ENCODE results near the gene ZRANB3. TPM values are rescaled to one million over a fixed set of nuclear protein-coding genes. Genes with fewer than 3 reads are reported as not detected.
"Not testable (repeated sequence)": the region's sequence is repeated elsewhere in the genome, so short reads cannot be mapped to it uniquely, and the experiment has no call there.

The ZRANB3 gene
- total RNA-seq, 4 donors from 2014 or later = 1.6 to 7.4 (median 2.8) TPM

GRCh38 chr2:135373702-135374101, 157.3 kb downstream of the ZRANB3 start:
- Histone ChIP-seq H3K27me3 (no peaks in the 10 kb centered on the region), H3K9me3 (no peaks in the 10 kb centered on the region), H3K27ac (no peak overlapping the region), H3K36me3 (no peaks in the 10 kb centered on the region), H3K4me1 (no peaks in the 10 kb centered on the region), H3K4me3 (no peak overlapping the region)
- TF ChIP-seq, protein P1, sequence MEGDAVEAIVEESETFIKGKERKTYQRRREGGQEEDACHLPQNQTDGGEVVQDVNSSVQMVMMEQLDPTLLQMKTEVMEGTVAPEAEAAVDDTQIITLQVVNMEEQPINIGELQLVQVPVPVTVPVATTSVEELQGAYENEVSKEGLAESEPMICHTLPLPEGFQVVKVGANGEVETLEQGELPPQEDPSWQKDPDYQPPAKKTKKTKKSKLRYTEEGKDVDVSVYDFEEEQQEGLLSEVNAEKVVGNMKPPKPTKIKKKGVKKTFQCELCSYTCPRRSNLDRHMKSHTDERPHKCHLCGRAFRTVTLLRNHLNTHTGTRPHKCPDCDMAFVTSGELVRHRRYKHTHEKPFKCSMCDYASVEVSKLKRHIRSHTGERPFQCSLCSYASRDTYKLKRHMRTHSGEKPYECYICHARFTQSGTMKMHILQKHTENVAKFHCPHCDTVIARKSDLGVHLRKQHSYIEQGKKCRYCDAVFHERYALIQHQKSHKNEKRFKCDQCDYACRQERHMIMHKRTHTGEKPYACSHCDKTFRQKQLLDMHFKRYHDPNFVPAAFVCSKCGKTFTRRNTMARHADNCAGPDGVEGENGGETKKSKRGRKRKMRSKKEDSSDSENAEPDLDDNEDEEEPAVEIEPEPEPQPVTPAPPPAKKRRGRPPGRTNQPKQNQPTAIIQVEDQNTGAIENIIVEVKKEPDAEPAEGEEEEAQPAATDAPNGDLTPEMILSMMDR (IDR thresholded peaks at IDR 0.05) = no peak
- TF ChIP-seq POLR2A (IDR thresholded peaks at IDR 0.05) = no peak
- no peak for DNase-seq

DNA sequence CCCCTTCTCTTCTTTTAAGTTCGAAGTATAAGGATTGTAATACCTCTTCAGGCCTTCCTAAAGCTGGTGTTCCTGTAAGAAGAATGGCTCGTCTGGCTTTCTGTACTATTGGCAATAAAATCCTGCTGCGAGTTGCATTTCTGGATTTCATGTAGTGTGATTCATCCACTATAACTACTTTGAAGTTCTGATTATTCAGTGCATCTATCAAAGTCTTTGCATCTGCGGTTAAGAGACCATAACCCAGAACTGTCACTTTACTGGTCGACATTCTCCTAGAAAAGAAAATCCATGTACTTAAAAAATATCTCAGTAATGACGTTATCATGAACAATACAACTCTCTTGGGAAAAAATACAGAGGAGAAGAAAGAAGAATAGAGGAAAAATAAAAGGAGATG, 181.1 kb downstream of the ZRANB3 start:
- H3K9me3 ChIP-seq = peaks cover 0 to 12% (median 0%) of the 10 kb centered on the region in 4 donors
- H3K4me1 ChIP-seq = no peaks in the 10 kb centered on the region
- H3K4me3 ChIP-seq = no peak overlapping the region
- no peak for DNase-seq
- H3K36me3 ChIP-seq = no peaks in the 10 kb centered on the region
- no peaks in the 10 kb centered on the region for H3K27me3 ChIP-seq
- TF ChIP-seq, protein P1 (IDR thresholded peaks at IDR 0.05) = no peak
- no peak for TF ChIP-seq POLR2A (IDR thresholded peaks at IDR 0.05)
- no peak overlapping the region for H3K27ac ChIP-seq

DNA sequence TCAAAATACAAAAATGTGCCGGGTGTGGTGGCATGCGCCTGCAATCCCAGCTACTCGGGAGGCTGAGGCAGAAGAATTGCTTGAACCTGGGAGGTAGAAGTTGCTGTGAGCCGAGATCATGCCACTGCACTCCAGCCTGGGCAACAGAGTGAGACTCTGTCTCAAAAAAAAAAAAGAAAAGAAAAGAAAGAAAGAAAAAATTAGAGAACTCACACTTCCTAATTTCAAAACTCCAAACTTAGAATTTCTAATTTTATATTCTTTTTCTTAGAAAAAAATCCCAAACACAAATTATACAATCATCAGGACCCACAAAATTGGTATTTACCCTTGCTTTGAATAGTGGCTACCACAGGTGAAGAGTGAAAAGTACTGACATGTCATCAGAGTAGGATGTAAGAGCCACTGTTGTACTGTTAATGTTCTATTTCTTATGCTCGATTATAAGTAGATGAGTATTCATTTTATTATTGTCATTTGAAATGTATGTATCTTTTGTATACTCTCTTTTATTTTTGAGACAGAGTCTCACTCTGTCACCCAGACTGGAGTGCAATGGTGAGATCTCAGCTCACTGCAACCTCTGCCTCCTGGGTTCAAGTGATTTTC, 182.8 kb downstream of the ZRANB3 start:
- H3K27me3 ChIP-seq, H3K4me3 ChIP-seq, H3K27ac ChIP-seq, H3K4me1 ChIP-seq, H3K36me3 ChIP-seq, DNase-seq: not testable (repeated sequence)
- peaks cover 0 to 12% (median 0%) of the 10 kb centered on the region in 4 donors for H3K9me3 ChIP-seq

- TF ChIP-seq, protein P1 (IDR thresholded peaks at IDR 0.05) = no peak
- no peak for TF ChIP-seq POLR2A (IDR thresholded peaks at IDR 0.05)
- H3K9me3 ChIP-seq = peaks cover 0 to 2% (median 0%) of the 10 kb centered on the region in 4 donors
- H3K27ac ChIP-seq = no peak overlapping the region
- no peaks in the 10 kb centered on the region for H3K4me1 ChIP-seq
- no peak for DNase-seq
- H3K4me3 ChIP-seq = no peak overlapping the region
- H3K36me3 ChIP-seq = no peaks in the 10 kb centered on the region
- no peaks in the 10 kb centered on the region for H3K27me3 ChIP-seq
These were observed 193.9 kb downstream of the ZRANB3 start for GRCh38 chr2:135337071-135337470.

DNA sequence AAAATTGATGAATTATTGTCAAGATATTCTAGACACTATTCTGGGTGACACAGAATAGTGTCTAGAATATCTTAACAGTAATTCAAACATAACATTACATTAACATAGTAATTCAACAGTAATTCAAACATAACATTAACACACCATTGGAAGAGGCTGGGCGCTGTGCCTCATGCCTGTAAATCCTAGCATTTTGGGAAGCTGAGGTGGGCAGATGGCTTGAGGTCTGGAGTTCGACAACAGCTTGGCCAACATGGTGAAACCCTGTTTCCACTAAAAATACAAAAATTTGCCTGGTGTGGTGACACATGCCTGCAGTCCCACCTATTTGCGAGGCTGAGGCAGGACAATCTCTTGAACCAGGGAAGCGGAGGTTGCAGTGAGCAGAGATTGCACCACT, 195.8 kb downstream of the ZRANB3 start:
- Histone ChIP-seq H3K36me3 (no peaks in the 10 kb centered on the region), H3K27ac (no peak overlapping the region), H3K4me1 (no peaks in the 10 kb centered on the region), H3K4me3 (no peak overlapping the region), H3K27me3 (no peaks in the 10 kb centered on the region), H3K9me3 (no peaks in the 10 kb centered on the region)
- TF ChIP-seq POLR2A (IDR thresholded peaks at IDR 0.05) = no peak
- TF ChIP-seq, protein P1 (IDR thresholded peaks at IDR 0.05) = no peak
- DNase-seq = no peak

DNA sequence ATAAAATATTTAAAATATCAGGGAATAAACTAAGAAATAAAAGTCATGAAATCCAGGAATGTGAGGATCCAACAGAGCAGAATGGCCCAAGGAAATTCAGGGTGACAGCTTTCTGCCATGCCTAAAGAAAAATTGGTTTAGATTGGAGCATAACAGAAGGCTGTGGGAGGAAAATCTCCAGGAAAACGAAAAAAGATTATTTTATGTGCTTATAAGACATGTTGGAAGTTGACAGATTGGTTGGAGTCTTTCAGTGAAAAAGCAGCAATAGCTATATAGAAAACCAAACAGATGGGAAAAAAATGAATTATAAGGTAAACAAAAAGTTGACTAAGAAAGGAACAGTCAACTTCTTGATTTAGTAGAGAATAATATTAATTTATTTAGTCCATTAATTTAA, 203.9 kb downstream of the ZRANB3 start:
- Histone ChIP-seq H3K36me3 (no peaks in the 10 kb centered on the region), H3K4me1 (no peaks in the 10 kb centered on the region), H3K27ac (no peak overlapping the region), H3K27me3 (no peaks in the 10 kb centered on the region), H3K9me3 (peaks cover 0 to 7% (median 0%) of the 10 kb centered on the region in 4 donors), H3K4me3 (no peak overlapping the region)
- DNase-seq = no peak
- no peak for TF ChIP-seq POLR2A (IDR thresholded peaks at IDR 0.05)
- TF ChIP-seq, protein P1 (IDR thresholded peaks at IDR 0.05) = no peak
